ENCODE data around the gene KRT34. TPM values are rescaled to one million over a fixed set of nuclear protein-coding genes. Genes with fewer than 3 reads are reported as not detected.

Gene KRT34
- total RNA-seq, 1 experiment from 2014 or later: not detected

DNA sequence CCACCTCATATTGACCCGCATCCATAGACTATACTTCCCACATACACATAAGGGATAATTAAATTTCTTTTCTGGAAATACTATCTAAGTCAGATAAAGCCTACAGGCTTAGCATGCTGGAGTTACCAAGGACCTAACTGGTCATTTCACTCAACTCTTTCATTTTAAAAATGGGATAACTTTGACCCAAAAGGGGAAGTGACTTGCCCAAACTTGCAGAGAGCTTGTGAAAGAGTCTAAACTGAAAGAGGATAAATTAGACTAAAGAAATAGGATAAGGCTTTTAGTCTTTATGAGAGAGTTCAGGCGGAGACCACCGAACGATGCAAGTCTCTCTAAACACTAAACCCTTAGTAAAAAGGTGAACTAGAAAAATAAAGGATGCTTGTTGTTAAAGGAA lies 27.6 kb downstream of the KRT34 start:
- Histone ChIP-seq H3K36me3 (ENCODE audit: control insufficient read depth in 1 of 2, insufficient read depth in 2 of 2, low read length in 2 of 2) (no peaks in the 10 kb centered on the region), H3K4me1 (ENCODE audit: control insufficient read depth in 1 of 2, insufficient read depth in 2 of 2, low read length in 2 of 2) (no peaks in the 10 kb centered on the region), H3K9me2 (ENCODE audit: insufficient read depth) (no peaks in the 10 kb centered on the region), H3K4me3 (replicated peaks in 1 of 2; ENCODE audit: low read depth in 1 of 2, low read length in 2 of 2) (no peak overlapping the region), H3K9me3 (ENCODE audit: control insufficient read depth in 1 of 2, insufficient read depth in 1 of 2, low read depth in 1 of 2, low read length in 2 of 2) (peaks cover 0 to 6% of the 10 kb centered on the region in 2 experiments; a peak in 1 of 4 replicates), H3K27ac (ENCODE audit: low read depth, low read length) (no peak overlapping the region), H2AFZ (ENCODE audit: low read depth, low read length, poor library complexity, severe bottlenecking) (no peak overlapping the region), H3K79me2 (ENCODE audit: insufficient read depth, low read length) (no peaks in the 10 kb centered on the region), H3K4me2 (ENCODE audit: low read length) (no peak overlapping the region), H4K20me1 (ENCODE audit: insufficient read depth) (no peaks in the 10 kb centered on the region), H3K9ac (ENCODE audit: low read length) (no peak overlapping the region), H3K27me3 (ENCODE audit: insufficient read depth, low read length) (no peaks in the 10 kb centered on the region)
- BruUV-seq (replicated peaks): no TSS peak
- no peak for TF ChIP-seq JUND (IDR thresholded peaks at IDR 0.05)
- TF ChIP-seq, protein P1, sequence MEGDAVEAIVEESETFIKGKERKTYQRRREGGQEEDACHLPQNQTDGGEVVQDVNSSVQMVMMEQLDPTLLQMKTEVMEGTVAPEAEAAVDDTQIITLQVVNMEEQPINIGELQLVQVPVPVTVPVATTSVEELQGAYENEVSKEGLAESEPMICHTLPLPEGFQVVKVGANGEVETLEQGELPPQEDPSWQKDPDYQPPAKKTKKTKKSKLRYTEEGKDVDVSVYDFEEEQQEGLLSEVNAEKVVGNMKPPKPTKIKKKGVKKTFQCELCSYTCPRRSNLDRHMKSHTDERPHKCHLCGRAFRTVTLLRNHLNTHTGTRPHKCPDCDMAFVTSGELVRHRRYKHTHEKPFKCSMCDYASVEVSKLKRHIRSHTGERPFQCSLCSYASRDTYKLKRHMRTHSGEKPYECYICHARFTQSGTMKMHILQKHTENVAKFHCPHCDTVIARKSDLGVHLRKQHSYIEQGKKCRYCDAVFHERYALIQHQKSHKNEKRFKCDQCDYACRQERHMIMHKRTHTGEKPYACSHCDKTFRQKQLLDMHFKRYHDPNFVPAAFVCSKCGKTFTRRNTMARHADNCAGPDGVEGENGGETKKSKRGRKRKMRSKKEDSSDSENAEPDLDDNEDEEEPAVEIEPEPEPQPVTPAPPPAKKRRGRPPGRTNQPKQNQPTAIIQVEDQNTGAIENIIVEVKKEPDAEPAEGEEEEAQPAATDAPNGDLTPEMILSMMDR (IDR thresholded peaks at IDR 0.05 in 2 of 3, conservative IDR thresholded peaks at IDR 0.05 in 1 of 3; ENCODE audit: borderline replicate concordance in 1 of 3, insufficient read depth in 1 of 3, low read depth in 2 of 3, low read length in 2 of 3): no peak
- TF ChIP-seq, protein P2, sequence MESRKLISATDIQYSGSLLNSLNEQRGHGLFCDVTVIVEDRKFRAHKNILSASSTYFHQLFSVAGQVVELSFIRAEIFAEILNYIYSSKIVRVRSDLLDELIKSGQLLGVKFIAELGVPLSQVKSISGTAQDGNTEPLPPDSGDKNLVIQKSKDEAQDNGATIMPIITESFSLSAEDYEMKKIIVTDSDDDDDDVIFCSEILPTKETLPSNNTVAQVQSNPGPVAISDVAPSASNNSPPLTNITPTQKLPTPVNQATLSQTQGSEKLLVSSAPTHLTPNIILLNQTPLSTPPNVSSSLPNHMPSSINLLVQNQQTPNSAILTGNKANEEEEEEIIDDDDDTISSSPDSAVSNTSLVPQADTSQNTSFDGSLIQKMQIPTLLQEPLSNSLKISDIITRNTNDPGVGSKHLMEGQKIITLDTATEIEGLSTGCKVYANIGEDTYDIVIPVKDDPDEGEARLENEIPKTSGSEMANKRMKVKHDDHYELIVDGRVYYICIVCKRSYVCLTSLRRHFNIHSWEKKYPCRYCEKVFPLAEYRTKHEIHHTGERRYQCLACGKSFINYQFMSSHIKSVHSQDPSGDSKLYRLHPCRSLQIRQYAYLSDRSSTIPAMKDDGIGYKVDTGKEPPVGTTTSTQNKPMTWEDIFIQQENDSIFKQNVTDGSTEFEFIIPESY (IDR thresholded peaks at IDR 0.05; ENCODE audit: extremely low read depth, insufficient replicate concordance, low read length): no peak
- TF ChIP-seq, protein P3, sequence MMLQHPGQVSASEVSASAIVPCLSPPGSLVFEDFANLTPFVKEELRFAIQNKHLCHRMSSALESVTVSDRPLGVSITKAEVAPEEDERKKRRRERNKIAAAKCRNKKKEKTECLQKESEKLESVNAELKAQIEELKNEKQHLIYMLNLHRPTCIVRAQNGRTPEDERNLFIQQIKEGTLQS (IDR thresholded peaks at IDR 0.05): no peak
- TF ChIP-seq SRF (IDR thresholded peaks at IDR 0.05; ENCODE audit: low read depth): no peak
- no peak for TF ChIP-seq CEBPB (IDR thresholded peaks at IDR 0.05; ENCODE audit: low read depth)
- TF ChIP-seq ELF1 (IDR thresholded peaks at IDR 0.05; ENCODE audit: borderline replicate concordance, low read depth): no peak
- TF ChIP-seq, protein P4, sequence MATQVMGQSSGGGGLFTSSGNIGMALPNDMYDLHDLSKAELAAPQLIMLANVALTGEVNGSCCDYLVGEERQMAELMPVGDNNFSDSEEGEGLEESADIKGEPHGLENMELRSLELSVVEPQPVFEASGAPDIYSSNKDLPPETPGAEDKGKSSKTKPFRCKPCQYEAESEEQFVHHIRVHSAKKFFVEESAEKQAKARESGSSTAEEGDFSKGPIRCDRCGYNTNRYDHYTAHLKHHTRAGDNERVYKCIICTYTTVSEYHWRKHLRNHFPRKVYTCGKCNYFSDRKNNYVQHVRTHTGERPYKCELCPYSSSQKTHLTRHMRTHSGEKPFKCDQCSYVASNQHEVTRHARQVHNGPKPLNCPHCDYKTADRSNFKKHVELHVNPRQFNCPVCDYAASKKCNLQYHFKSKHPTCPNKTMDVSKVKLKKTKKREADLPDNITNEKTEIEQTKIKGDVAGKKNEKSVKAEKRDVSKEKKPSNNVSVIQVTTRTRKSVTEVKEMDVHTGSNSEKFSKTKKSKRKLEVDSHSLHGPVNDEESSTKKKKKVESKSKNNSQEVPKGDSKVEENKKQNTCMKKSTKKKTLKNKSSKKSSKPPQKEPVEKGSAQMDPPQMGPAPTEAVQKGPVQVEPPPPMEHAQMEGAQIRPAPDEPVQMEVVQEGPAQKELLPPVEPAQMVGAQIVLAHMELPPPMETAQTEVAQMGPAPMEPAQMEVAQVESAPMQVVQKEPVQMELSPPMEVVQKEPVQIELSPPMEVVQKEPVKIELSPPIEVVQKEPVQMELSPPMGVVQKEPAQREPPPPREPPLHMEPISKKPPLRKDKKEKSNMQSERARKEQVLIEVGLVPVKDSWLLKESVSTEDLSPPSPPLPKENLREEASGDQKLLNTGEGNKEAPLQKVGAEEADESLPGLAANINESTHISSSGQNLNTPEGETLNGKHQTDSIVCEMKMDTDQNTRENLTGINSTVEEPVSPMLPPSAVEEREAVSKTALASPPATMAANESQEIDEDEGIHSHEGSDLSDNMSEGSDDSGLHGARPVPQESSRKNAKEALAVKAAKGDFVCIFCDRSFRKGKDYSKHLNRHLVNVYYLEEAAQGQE (IDR thresholded peaks at IDR 0.05; ENCODE audit: low read depth): no peak
- no peak for TF ChIP-seq ZFX (IDR thresholded peaks at IDR 0.05)
- TF ChIP-seq TCF7L2 (IDR thresholded peaks at IDR 0.05; ENCODE audit: borderline replicate concordance, extremely low read depth, insufficient read depth, insufficient read length): no peak
- no peak for TF ChIP-seq EZH2 (IDR thresholded peaks at IDR 0.05)
- TF ChIP-seq EGR1 (IDR thresholded peaks at IDR 0.05; ENCODE audit: low read depth): no peak
- TF ChIP-seq SP1 (IDR thresholded peaks at IDR 0.05; ENCODE audit: low read depth): no peak
- no peak for TF ChIP-seq POLR2A (IDR thresholded peaks at IDR 0.05; ENCODE audit: borderline replicate concordance, extremely low read depth, insufficient read depth, insufficient read length)
- TF ChIP-seq POLR2AphosphoS5 (IDR thresholded peaks at IDR 0.05; ENCODE audit: low read depth, low read length): no peak
- TF ChIP-seq, protein P5, sequence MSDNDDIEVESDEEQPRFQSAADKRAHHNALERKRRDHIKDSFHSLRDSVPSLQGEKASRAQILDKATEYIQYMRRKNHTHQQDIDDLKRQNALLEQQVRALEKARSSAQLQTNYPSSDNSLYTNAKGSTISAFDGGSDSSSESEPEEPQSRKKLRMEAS (IDR thresholded peaks at IDR 0.05): no peak
- TF ChIP-seq RAD21 (IDR thresholded peaks at IDR 0.05; ENCODE audit: low read depth): no peak
- no peak for TF ChIP-seq ZNF274 (IDR thresholded peaks at IDR 0.05; ENCODE audit: low read depth, low read length)
- no peak for TF ChIP-seq CBX3 (IDR thresholded peaks at IDR 0.05; ENCODE audit: low read depth)
- TF ChIP-seq SIN3A (IDR thresholded peaks at IDR 0.05; ENCODE audit: low read depth): no peak
- no peak for ATAC-seq
- ChIA-PET CTCF (no interaction called here), POLR2A (no interaction called here), RAD21 (ENCODE audit: low non-redundant PET in 1 of 2, low total read pairs in 2 of 2, uncharacterized antibody in 2 of 2, unreplicated experiment in 2 of 2) (no interaction called here)
- DNase-seq (ENCODE audit: low read depth, low spot score): no peak
- intact Hi-C loops (cut with micrococcal nuclease): no loop called here

Measured in HCT116 (cell line).